Mononuclear cell (primary cell): Measurements from ENCODE around the gene HEPACAM2. TPM values are rescaled to one million over a fixed set of nuclear protein-coding genes. Genes with fewer than 3 reads are reported as not detected.

Experiments
- H3K27me3 ChIP-seq: 2 replicates; pipeline ENCODE4 v1.6.0; 2011; ENCODE audit warnings: low read length, control low read depth; ENCODE audit not compliant: insufficient read depth
- H3K4me1 ChIP-seq: 2 replicates; pipeline ENCODE4 v1.5.1; 2011; ENCODE audit warnings: mild to moderate bottlenecking, low read length, control low read depth; ENCODE audit not compliant: insufficient read depth
- H3K4me3 ChIP-seq: 2 replicates; pipeline ENCODE4 v1.5.1; 2011; ENCODE audit warnings: mild to moderate bottlenecking, low read length, moderate library complexity
- H3K9me3 ChIP-seq: 2 replicates; pipeline ENCODE4 v1.5.1; 2011; ENCODE audit warnings: low read depth, mild to moderate bottlenecking, control low read depth, low read length
- total RNA-seq: library from RNA; depleted of rRNA; stranded (reverse); fragments of >200 nt; gene quantifications from one replicate; pipeline ENCODE4 v1.2.3, GENCODE V29; 2012

The HEPACAM2 gene
- not detected for total RNA-seq

- no peaks in the 10 kb centered on the region for H3K27me3 ChIP-seq
- no peaks in the 10 kb centered on the region for H3K9me3 ChIP-seq
Observed at GRCh38 chr7:93226310-93226709, at the start of gene HEPACAM2. Gene HEPACAM2, minus strand, starts transcription at chr7:93226469.

GRCh38 chr7:93265220-93265619, 39.0 kb upstream of the HEPACAM2 start:
- no peaks in the 10 kb centered on the region for H3K9me3 ChIP-seq
- no peaks in the 10 kb centered on the region for H3K4me1 ChIP-seq
- H3K27me3 ChIP-seq = no peaks in the 10 kb centered on the region
- H3K4me3 ChIP-seq = no peak overlapping the region

More at GRCh38 chr7:93226310-93226709, at the start of gene HEPACAM2:
- Histone ChIP-seq H3K4me3 (no peak within 1 kb of the TSS), H3K4me1 (peaks cover 5% of the 10 kb centered on the region)

GRCh38 chr7:93262535-93262934, 36.3 kb upstream of the HEPACAM2 start:
- Histone ChIP-seq H3K27me3 (no peaks in the 10 kb centered on the region), H3K4me3 (no peak overlapping the region), H3K9me3 (no peaks in the 10 kb centered on the region), H3K4me1 (no peaks in the 10 kb centered on the region)

GRCh38 chr7:93258661-93259060, 32.4 kb upstream of the HEPACAM2 start:
- no peaks in the 10 kb centered on the region for H3K9me3 ChIP-seq
- H3K4me1 ChIP-seq = no peaks in the 10 kb centered on the region
- H3K4me3 ChIP-seq = no peak overlapping the region
- no peaks in the 10 kb centered on the region for H3K27me3 ChIP-seq

- Histone ChIP-seq H3K4me3 (no peak overlapping the region), H3K4me1 (no peaks in the 10 kb centered on the region), H3K9me3 (no peaks in the 10 kb centered on the region), H3K27me3 (no peaks in the 10 kb centered on the region)
Observed at GRCh38 chr7:93249491-93250148, 23.4 kb upstream of the HEPACAM2 start.

- Histone ChIP-seq H3K4me3 (no peak overlapping the region), H3K27me3 (no peaks in the 10 kb centered on the region)
Observed at GRCh38 chr7:93245525-93246432, 19.5 kb upstream of the HEPACAM2 start.

GRCh38 chr7:93242106-93242505, 15.8 kb upstream of the HEPACAM2 start:
- H3K9me3 ChIP-seq = no peaks in the 10 kb centered on the region
- H3K27me3 ChIP-seq = no peaks in the 10 kb centered on the region
- no peak overlapping the region for H3K4me3 ChIP-seq
- H3K4me1 ChIP-seq = no peaks in the 10 kb centered on the region

More at GRCh38 chr7:93245525-93246432, 19.5 kb upstream of the HEPACAM2 start:
- no peaks in the 10 kb centered on the region for H3K9me3 ChIP-seq
- H3K4me1 ChIP-seq = no peaks in the 10 kb centered on the region

GRCh38 chr7:93239824-93240223, 13.6 kb upstream of the HEPACAM2 start:
- H3K4me1 ChIP-seq = no peaks in the 10 kb centered on the region

GRCh38 chr7:93238748-93239147, 12.5 kb upstream of the HEPACAM2 start:
- Histone ChIP-seq H3K4me1 (no peaks in the 10 kb centered on the region), H3K27me3 (no peaks in the 10 kb centered on the region), H3K4me3 (no peak overlapping the region), H3K9me3 (no peaks in the 10 kb centered on the region)

More at GRCh38 chr7:93239824-93240223, 13.6 kb upstream of the HEPACAM2 start:
- Histone ChIP-seq H3K27me3 (no peaks in the 10 kb centered on the region), H3K4me3 (no peak overlapping the region), H3K9me3 (no peaks in the 10 kb centered on the region)

- Histone ChIP-seq H3K4me1 (no peaks in the 10 kb centered on the region), H3K4me3 (no peak overlapping the region), H3K9me3 (no peaks in the 10 kb centered on the region), H3K27me3 (no peaks in the 10 kb centered on the region)
Observed at GRCh38 chr7:93238131-93238530, 11.9 kb upstream of the HEPACAM2 start.

- no peaks in the 10 kb centered on the region for H3K27me3 ChIP-seq
- H3K9me3 ChIP-seq = no peaks in the 10 kb centered on the region
- H3K4me3 ChIP-seq = no peak overlapping the region
- peaks cover 11% of the 10 kb centered on the region for H3K4me1 ChIP-seq
Observed at GRCh38 chr7:93235541-93235940, 9.3 kb upstream of the HEPACAM2 start.

GRCh38 chr7:93232673-93233018, 6.4 kb upstream of the HEPACAM2 start:
- Histone ChIP-seq H3K4me3 (peak overlapping the region; percentile 84), H3K27me3 (no peaks in the 10 kb centered on the region), H3K9me3 (no peaks in the 10 kb centered on the region), H3K4me1 (peaks cover 14% of the 10 kb centered on the region)

- peak within 1 kb of the TSS; percentile 84 for H3K4me3 ChIP-seq
- H3K27me3 ChIP-seq = no peaks in the 10 kb centered on the region
- H3K9me3 ChIP-seq = no peaks in the 10 kb centered on the region
- H3K4me1 ChIP-seq = peaks cover 14% of the 10 kb centered on the region
Observed at GRCh38 chr7:93231799-93232672, 5.8 kb upstream of the HEPACAM2 start, which contains the start of gene VPS50. Gene VPS50, plus strand, starts transcription at chr7:93232366. Its CDS starts 102 bp downstream, at chr7:93232468.

GRCh38 chr7:93231259-93231658, 5.0 kb upstream of the HEPACAM2 start:
- peaks cover 14% of the 10 kb centered on the region for H3K4me1 ChIP-seq
- peak overlapping the region; percentile 84 for H3K4me3 ChIP-seq
- no peaks in the 10 kb centered on the region for H3K27me3 ChIP-seq
- H3K9me3 ChIP-seq = no peaks in the 10 kb centered on the region

- H3K4me1 ChIP-seq = peaks cover 14% of the 10 kb centered on the region
- no peaks in the 10 kb centered on the region for H3K27me3 ChIP-seq
- H3K9me3 ChIP-seq = no peaks in the 10 kb centered on the region
- H3K4me3 ChIP-seq = no peak overlapping the region
Observed at GRCh38 chr7:93228302-93228701, 2.0 kb upstream of the HEPACAM2 start.
